Keratinocyte (primary cell): ENCODE measurements around the gene CTNNA2. TPM values are rescaled to one million over a fixed set of nuclear protein-coding genes. Genes with fewer than 3 reads are reported as not detected.

Experiments used
- DNase-seq: peaks from one replicate; pipeline ENCODE4 v3.0.0-alpha.2; 2011; ENCODE audit warnings: low read depth, missing footprints, low spot score
- FAIRE-seq: peaks from 2 replicates; lab custom pipeline; 2011; peaks lifted over from hg19 to GRCh38; lab: Jason Lieb, UNC
- H2AFZ ChIP-seq: 2 replicates; pipeline ENCODE4 v1.6.0; 2012; ENCODE audit warnings: low read length, control low read depth, inconsistent platforms; ENCODE audit not compliant: control insufficient read depth
- H3K27ac ChIP-seq: 2 replicates; pipeline ENCODE4 v1.5.1; 2011; ENCODE audit warnings: low read length; ENCODE audit not compliant: control insufficient read depth, insufficient read depth
- H3K27me3 ChIP-seq: 3 replicates; pipeline ENCODE4 v1.6.0; 2011; ENCODE audit warnings: low read length; ENCODE audit not compliant: control insufficient read depth, insufficient read depth; ENCODE audit errors: extremely low read depth
- H3K36me3 ChIP-seq, 2 experiments: 2 replicates in 1 of 2; 3 replicates in 1 of 2; pipeline ENCODE4 v1.5.1; 2011; ENCODE audit warnings: low read length in 2 of 2, mild to moderate bottlenecking in 1 of 2; ENCODE audit not compliant: control insufficient read depth in 2 of 2, insufficient read depth in 2 of 2; ENCODE audit errors: extremely low read depth in 1 of 2
- H3K4me1 ChIP-seq: 3 replicates; pipeline ENCODE4 v1.5.1; 2011; ENCODE audit warnings: low read length; ENCODE audit not compliant: control insufficient read depth, insufficient read depth; ENCODE audit errors: extremely low read depth
- H3K4me2 ChIP-seq: 3 replicates; pipeline ENCODE4 v1.6.0; 2011; ENCODE audit warnings: low read depth, low read length; ENCODE audit not compliant: control insufficient read depth, insufficient read depth; ENCODE audit errors: extremely low read depth
- H3K4me3 ChIP-seq, 3 experiments: fragments of 200-600 bp in 1 of 3; sonication (generic) in 1 of 3; 2 replicates in 2 of 3; 3 replicates in 1 of 3; pipeline ENCODE4 v1.5.1; 2011 to 2016; ENCODE audit warnings: low read length in 3 of 3, mild to moderate bottlenecking in 3 of 3, control low read depth in 2 of 3, inconsistent platforms in 1 of 3, low read depth in 1 of 3, mixed read lengths in 1 of 3, mixed run types in 1 of 3, moderate library complexity in 1 of 3; ENCODE audit not compliant: control insufficient read depth in 2 of 3, insufficient read depth in 2 of 3; ENCODE audit errors: extremely low read depth in 1 of 3
- H3K79me2 ChIP-seq: 2 replicates; pipeline ENCODE4 v1.6.0; 2012; ENCODE audit warnings: low read length; ENCODE audit not compliant: control insufficient read depth, insufficient read depth
- H3K9ac ChIP-seq: 3 replicates; pipeline ENCODE4 v1.6.0; 2011; ENCODE audit warnings: low read length; ENCODE audit not compliant: control insufficient read depth, insufficient read depth; ENCODE audit errors: extremely low read depth
- H3K9me1 ChIP-seq: 3 replicates; pipeline ENCODE4 v1.6.0; 2011; ENCODE audit warnings: low read length; ENCODE audit not compliant: control insufficient read depth, insufficient read depth; ENCODE audit errors: extremely low read depth
- H3K9me3 ChIP-seq: 2 replicates; pipeline ENCODE4 v1.5.1; 2012; ENCODE audit warnings: low read depth, low read length; ENCODE audit not compliant: control insufficient read depth
- H4K20me1 ChIP-seq: 3 replicates; pipeline ENCODE4 v1.6.0; 2011; ENCODE audit warnings: low read length; ENCODE audit not compliant: control insufficient read depth, insufficient read depth; ENCODE audit errors: extremely low read depth
- EZH2 ChIP-seq: IDR thresholded peaks from one replicate; pipeline ENCODE4 v1.6.1; 2012; ENCODE audit warnings: inconsistent platforms, mild to moderate bottlenecking, low read length, moderate library complexity
- dilution Hi-C: fragments of 300-500 bp; cut with MboI; formaldehyde crosslinking; loops from one replicate; pipeline ENCODE4 v1.7.0; 2020; ENCODE audit warnings: low sequenced_read_pairs; ENCODE audit not compliant: extremely low pct_ligation_motif_present
- polyA plus RNA-seq, 5 experiments: library from polyadenylated mRNA; depleted of rRNA in 3 of 5; stranded (reverse) in 3 of 5; stranded (forward) in 1 of 5; unstranded in 1 of 5; fragments of >200 nt; gene quantifications; 1 replicate in 1 of 5; 2 replicates in 3 of 5; 3 replicates in 1 of 5; pipeline versions ENCODE4 v1.2.1 to v1.2.3, GENCODE V29; 2011 to 2012; ENCODE audit warnings: missing spikeins in 2 of 5, low read depth in 1 of 5, low replicate concordance in 1 of 5
- TF ChIP-seq, protein P1 (sequence below), 3 experiments: IDR thresholded peaks in 1 of 3; conservative IDR thresholded peaks in 1 of 3; optimal IDR thresholded peaks in 1 of 3; 2 replicates in 2 of 3; 3 replicates in 1 of 3; pipeline versions ENCODE3 to v1.5.1; 2011; ENCODE audit warnings: low read length in 3 of 3, mild to moderate bottlenecking in 3 of 3, moderate library complexity in 2 of 3, control low read depth in 1 of 3, inconsistent platforms in 1 of 3; ENCODE audit not compliant: insufficient read depth in 2 of 3; ENCODE audit errors: extremely low read depth in 1 of 3

The CTNNA2 gene
- polyA plus RNA-seq, 1 donor (not counting 4 experiments of a cell fraction or from before 2014, with no cell fraction given), result not detected

DNA sequence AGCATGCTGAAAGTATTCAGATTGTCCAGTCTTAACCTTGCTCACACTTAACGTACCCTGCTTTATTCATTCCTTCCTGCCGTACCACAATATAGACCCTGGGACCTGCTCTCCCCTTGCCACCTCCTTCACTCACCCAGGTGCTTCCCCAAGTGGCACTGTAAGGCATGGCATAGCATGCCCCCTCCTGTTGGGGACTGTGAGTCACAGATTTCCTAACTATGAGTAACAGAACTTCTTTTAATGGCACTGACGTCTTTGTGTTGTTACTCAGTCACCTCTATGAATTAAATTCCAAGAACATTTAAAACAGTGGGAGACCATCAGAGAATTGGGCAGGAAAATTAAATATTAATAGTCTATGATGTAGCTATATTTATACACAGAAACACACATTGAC is 117.2 kb downstream of the CTNNA2 start:
- DNase-seq (no peak), FAIRE-seq (no peak)
- TF ChIP-seq, protein P1, sequence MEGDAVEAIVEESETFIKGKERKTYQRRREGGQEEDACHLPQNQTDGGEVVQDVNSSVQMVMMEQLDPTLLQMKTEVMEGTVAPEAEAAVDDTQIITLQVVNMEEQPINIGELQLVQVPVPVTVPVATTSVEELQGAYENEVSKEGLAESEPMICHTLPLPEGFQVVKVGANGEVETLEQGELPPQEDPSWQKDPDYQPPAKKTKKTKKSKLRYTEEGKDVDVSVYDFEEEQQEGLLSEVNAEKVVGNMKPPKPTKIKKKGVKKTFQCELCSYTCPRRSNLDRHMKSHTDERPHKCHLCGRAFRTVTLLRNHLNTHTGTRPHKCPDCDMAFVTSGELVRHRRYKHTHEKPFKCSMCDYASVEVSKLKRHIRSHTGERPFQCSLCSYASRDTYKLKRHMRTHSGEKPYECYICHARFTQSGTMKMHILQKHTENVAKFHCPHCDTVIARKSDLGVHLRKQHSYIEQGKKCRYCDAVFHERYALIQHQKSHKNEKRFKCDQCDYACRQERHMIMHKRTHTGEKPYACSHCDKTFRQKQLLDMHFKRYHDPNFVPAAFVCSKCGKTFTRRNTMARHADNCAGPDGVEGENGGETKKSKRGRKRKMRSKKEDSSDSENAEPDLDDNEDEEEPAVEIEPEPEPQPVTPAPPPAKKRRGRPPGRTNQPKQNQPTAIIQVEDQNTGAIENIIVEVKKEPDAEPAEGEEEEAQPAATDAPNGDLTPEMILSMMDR (optimal IDR thresholded peaks at IDR 0.05 in 1 of 3, IDR thresholded peaks at IDR 0.05 in 1 of 3, conservative IDR thresholded peaks at IDR 0.05 in 1 of 3; ENCODE audit: extremely low read depth in 1 of 3, insufficient read depth in 2 of 3, low read length in 3 of 3), result no peak
- Histone ChIP-seq H3K4me3 (no peak overlapping the region), H3K27me3 (no peaks in the 10 kb centered on the region), H3K4me2 (no peak overlapping the region), H3K9me3 (peaks cover 5% of the 10 kb centered on the region), H3K79me2 (no peaks in the 10 kb centered on the region), H3K9ac (no peak overlapping the region), H3K9me1 (no peaks in the 10 kb centered on the region), H3K4me1 (no peaks in the 10 kb centered on the region), H2AFZ (no peak overlapping the region), H3K36me3 (no peaks in the 10 kb centered on the region), H3K27ac (no peak overlapping the region), H4K20me1 (no peaks in the 10 kb centered on the region)
- dilution Hi-C loops, result no loop called here

DNA sequence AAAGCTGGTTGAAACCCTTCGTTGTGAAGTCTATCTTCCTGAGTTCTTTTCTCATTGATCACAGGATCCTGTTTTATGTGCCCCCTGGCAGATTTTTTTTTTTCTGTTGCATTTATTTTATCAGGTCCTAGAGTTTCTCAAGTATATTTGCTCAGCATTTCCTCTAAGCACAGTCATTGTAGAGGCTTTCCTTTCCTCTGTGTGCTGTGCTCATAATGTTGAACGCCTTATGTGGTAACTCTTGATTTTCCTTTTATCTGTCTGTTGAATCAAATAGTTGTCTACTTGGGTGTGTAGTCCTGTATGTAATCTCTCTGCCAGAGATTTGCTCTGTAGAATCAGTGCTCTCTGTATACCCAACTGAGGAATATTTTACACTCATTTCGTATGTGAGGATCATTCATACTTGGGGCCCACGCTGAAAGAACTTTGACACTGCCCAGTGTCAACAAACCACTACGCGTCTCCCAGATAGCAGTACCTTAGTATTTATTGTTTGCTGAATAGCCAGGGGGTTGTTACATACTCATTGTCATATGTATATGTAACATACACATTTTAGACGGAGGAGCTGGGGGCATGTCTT is 118.2 kb downstream of the CTNNA2 start:
- no peaks in the 10 kb centered on the region for H3K4me1 ChIP-seq
- no peak overlapping the region for H3K4me3 ChIP-seq
- dilution Hi-C loops, result no loop called here
- no peak for DNase-seq
- no peaks in the 10 kb centered on the region for H3K79me2 ChIP-seq
- no peaks in the 10 kb centered on the region for H3K27me3 ChIP-seq
- no peak overlapping the region for H3K4me2 ChIP-seq
- H4K20me1 ChIP-seq, result no peaks in the 10 kb centered on the region
- H3K9ac ChIP-seq, result no peak overlapping the region
- no peak overlapping the region for H3K27ac ChIP-seq
- FAIRE-seq, result no peak
- no peaks in the 10 kb centered on the region for H3K9me1 ChIP-seq
- H2AFZ ChIP-seq, result no peak overlapping the region
- TF ChIP-seq EZH2, result no peak
- TF ChIP-seq, protein P1 (optimal IDR thresholded peaks at IDR 0.05 in 1 of 3, IDR thresholded peaks at IDR 0.05 in 1 of 3, conservative IDR thresholded peaks at IDR 0.05 in 1 of 3; ENCODE audit: extremely low read depth in 1 of 3, insufficient read depth in 2 of 3, low read length in 3 of 3), result no peak
- H3K36me3 ChIP-seq, result no peaks in the 10 kb centered on the region
- H3K9me3 ChIP-seq, result peaks cover 5% of the 10 kb centered on the region
